Fibroblast of lung (primary cell): Measurements from ENCODE around the gene PLB1.

Experiments used
- CTCF ChIP-seq, 2 donors: IDR thresholded peaks in 1 of 2; conservative IDR thresholded peaks in 1 of 2; 1 replicate in 1 of 2; 2 replicates in 1 of 2; pipeline ENCODE4 v1.5.1; 2011 to 2012; ENCODE audit warnings: low read length in 2 of 2, control low read depth in 1 of 2, inconsistent platforms in 1 of 2, low read depth in 1 of 2, mild to moderate bottlenecking in 1 of 2
- EZH2 ChIP-seq: IDR thresholded peaks from 2 replicates; pipeline ENCODE4 v1.5.1; 2012; ENCODE audit warnings: low read length, control low read depth, mild to moderate bottlenecking; ENCODE audit errors: missing control alignments

- TF ChIP-seq CTCF (conservative IDR thresholded peaks at IDR 0.05 in 1 of 2, IDR thresholded peaks at IDR 0.05 in 1 of 2; ENCODE audit: low read depth in 1 of 2, low read length in 2 of 2) (no peak), EZH2 (no peak)
Observed at GRCh38 chr2:28608500-28609424, 112.9 kb downstream of the PLB1 start.
